ENCODE results near the gene MRPS27. TPM values are rescaled to one million over a fixed set of nuclear protein-coding genes. Genes with fewer than 3 reads are reported as not detected.

The MRPS27 gene
- total and polyA plus RNA-seq, 2 of the 4 experiments (the other 2 are of a cell fraction), result 46.9 to 90.5 TPM

- no TSS peak for BruUV-seq (replicated peaks)
- CTCF ChIA-PET, result no interaction called here
Observed at GRCh38 chr5:72272398-72272797, 47.6 kb downstream of the MRPS27 start.

More at GRCh38 chr5:72272398-72272797, 47.6 kb downstream of the MRPS27 start:
- Histone ChIP-seq H3K18ac (ENCODE audit: low read depth, low read length) (no peak overlapping the region), H2AK9ac (replicated peaks; ENCODE audit: low read depth, low read length, poor library complexity) (no peak overlapping the region), H2AK5ac (ENCODE audit: low read depth, low read length) (no peak overlapping the region), H3K79me1 (ENCODE audit: low read depth in 1 of 2, low read length in 2 of 2) (peaks cover 26 to 29% of the 10 kb centered on the region in 2 experiments), H3K4me2 (ENCODE audit: low read depth, low read length) (no peak overlapping the region), H3K27me3 (ENCODE audit: control insufficient read depth, insufficient read depth, low read length) (no peaks in the 10 kb centered on the region), H3K4me3 (ENCODE audit: insufficient read depth, low read depth, low read length) (no peak overlapping the region), H3K4me1 (ENCODE audit: control insufficient read depth, insufficient read depth, low read length) (no peaks in the 10 kb centered on the region), H2AFZ (replicated peaks; ENCODE audit: low read length, poor library complexity) (no peak overlapping the region), H3K4ac (ENCODE audit: low read depth, low read length) (no peak overlapping the region), H3K36me3 (ENCODE audit: control insufficient read depth, insufficient read depth, low read length) (peaks cover 2% of the 10 kb centered on the region; the same call in 1 of the 2 replicates), H3K9ac (ENCODE audit: low read depth, low read length) (no peak overlapping the region), H4K20me1 (ENCODE audit: insufficient read depth, low read length) (peaks cover 3% of the 10 kb centered on the region; the same call in 1 of the 2 replicates), H3K9me3 (ENCODE audit: control insufficient read depth, insufficient read depth, low read length) (no peaks in the 10 kb centered on the region), H2BK15ac (ENCODE audit: low read depth, low read length) (no peak overlapping the region), H3K56ac (ENCODE audit: extremely low read depth, insufficient read depth, low read length) (no peak overlapping the region), H2BK120ac (ENCODE audit: low read depth, low read length) (no peak overlapping the region), H2BK5ac (ENCODE audit: low read depth, low read length, poor library complexity, severe bottlenecking) (no peak overlapping the region), H4K8ac (ENCODE audit: low read depth in 2 of 2, low read length in 2 of 2) (no peak overlapping the region), H2BK20ac (ENCODE audit: low read depth, low read length) (no peak overlapping the region), H3K9me1 (ENCODE audit: insufficient read depth, low read length) (peaks cover 5% of the 10 kb centered on the region), H4K5ac (ENCODE audit: low read depth, low read length) (no peak overlapping the region), H3K23ac (ENCODE audit: low read depth, low read length) (no peak overlapping the region), H3K27ac (ENCODE audit: insufficient read depth, low read length) (no peak overlapping the region), H3K14ac (replicated peaks; ENCODE audit: low read depth, low read length) (no peak overlapping the region), H4K91ac (ENCODE audit: insufficient read depth, low read depth, low read length) (no peak overlapping the region)
- dilution Hi-C loops (cut with HindIII; ENCODE audit: low sequenced_read_pairs, unreplicated experiment), result no loop called here
- TF ChIP-seq RAD21 (IDR thresholded peaks at IDR 0.05; ENCODE audit: low read length), result no peak
- TF ChIP-seq MAFK (IDR thresholded peaks at IDR 0.05; ENCODE audit: low read depth, low read length), result no peak
- TF ChIP-seq MAZ (IDR thresholded peaks at IDR 0.05; ENCODE audit: borderline replicate concordance, low read depth, low read length), result no peak
- no peak for TF ChIP-seq MXI1 (IDR thresholded peaks at IDR 0.05; ENCODE audit: borderline replicate concordance, low read depth, low read length)
- no peak for TF ChIP-seq ELK1 (IDR thresholded peaks at IDR 0.05; ENCODE audit: borderline replicate concordance, low read depth, low read length)
- no peak for TF ChIP-seq FOS (IDR thresholded peaks at IDR 0.05; ENCODE audit: low read depth, low read length)
- no peak for TF ChIP-seq USF2 (IDR thresholded peaks at IDR 0.05; ENCODE audit: low read depth, low read length)
- TF ChIP-seq CTCF (conservative IDR thresholded peaks at IDR 0.05; ENCODE audit: low read depth, low read length), result no peak
- in situ Hi-C loops (cut with MboI; ENCODE audit: low sequenced_read_pairs), result no loop called here
- 60% methylated on average over 1 of the region's 4 CpGs; no CpG with 5 or more reads in 1 of the 2 experiments for WGBS, 2 experiments (ENCODE audit: extremely low coverage in 2 of 2, insufficient read length in 1 of 2)
- ATAC-seq (ENCODE audit: low read depth) (no peak), DNase-seq (no peak)
- intact Hi-C loops (cut with micrococcal nuclease), result loop anchor here (10.0 kb wide), 1 partner anchor 138 kb away; no protein-coding TSS in a partner anchor
- POLR2A ChIA-PET (ENCODE audit: unreplicated experiment), result no interaction called here
